Measurements from ENCODE around the gene SEMA3C.

GRCh38 chr7:80868566-80868965 is 50.3 kb downstream of the SEMA3C start:
- TF ChIP-seq, protein P1, sequence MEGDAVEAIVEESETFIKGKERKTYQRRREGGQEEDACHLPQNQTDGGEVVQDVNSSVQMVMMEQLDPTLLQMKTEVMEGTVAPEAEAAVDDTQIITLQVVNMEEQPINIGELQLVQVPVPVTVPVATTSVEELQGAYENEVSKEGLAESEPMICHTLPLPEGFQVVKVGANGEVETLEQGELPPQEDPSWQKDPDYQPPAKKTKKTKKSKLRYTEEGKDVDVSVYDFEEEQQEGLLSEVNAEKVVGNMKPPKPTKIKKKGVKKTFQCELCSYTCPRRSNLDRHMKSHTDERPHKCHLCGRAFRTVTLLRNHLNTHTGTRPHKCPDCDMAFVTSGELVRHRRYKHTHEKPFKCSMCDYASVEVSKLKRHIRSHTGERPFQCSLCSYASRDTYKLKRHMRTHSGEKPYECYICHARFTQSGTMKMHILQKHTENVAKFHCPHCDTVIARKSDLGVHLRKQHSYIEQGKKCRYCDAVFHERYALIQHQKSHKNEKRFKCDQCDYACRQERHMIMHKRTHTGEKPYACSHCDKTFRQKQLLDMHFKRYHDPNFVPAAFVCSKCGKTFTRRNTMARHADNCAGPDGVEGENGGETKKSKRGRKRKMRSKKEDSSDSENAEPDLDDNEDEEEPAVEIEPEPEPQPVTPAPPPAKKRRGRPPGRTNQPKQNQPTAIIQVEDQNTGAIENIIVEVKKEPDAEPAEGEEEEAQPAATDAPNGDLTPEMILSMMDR (IDR thresholded peaks at IDR 0.05): no peak
- no peak for TF ChIP-seq POLR2A (IDR thresholded peaks at IDR 0.05)
